Cardiac fibroblast (primary cell): ENCODE measurements around the gene TKT.

Experiments used
- DNase-seq, 2 donors: peaks; one replicate each; pipeline versions ENCODE4 v3.0.0 to v3.0.0-alpha.2; 2010; ENCODE audit warnings: low read depth in 2 of 2
- H3K4me3 ChIP-seq, 2 donors: replicated peaks in 1 of 2; 1 replicate in 1 of 2; 2 replicates in 1 of 2; pipeline ENCODE4 v1.5.1; 2011; ENCODE audit warnings: low read depth in 2 of 2, low read length in 2 of 2, mild to moderate bottlenecking in 2 of 2, moderate library complexity in 1 of 2
- CTCF ChIP-seq: IDR thresholded peaks from one replicate; pipeline ENCODE4 v1.5.1; 2011; ENCODE audit warnings: low read depth, mild to moderate bottlenecking, low read length, inconsistent platforms

TKT gene

GRCh38 chr3:53198256-53198977, 57.4 kb downstream of the TKT start:
- TF ChIP-seq CTCF, result peak; percentile 15
- H3K4me3 ChIP-seq, result no peak overlapping the region
- DNase-seq, result no peak

GRCh38 chr3:53196575-53197407, 59.0 kb downstream of the TKT start:
- no peak overlapping the region for H3K4me3 ChIP-seq
- no peak for TF ChIP-seq CTCF
- peak; percentile 70 to 73 for DNase-seq

GRCh38 chr3:53195602-53196574, 59.9 kb downstream of the TKT start:
- TF ChIP-seq CTCF, result peak; percentile 99
- DNase-seq, result peak; percentile 45 to 52
- no peak overlapping the region for H3K4me3 ChIP-seq

GRCh38 chr3:53195066-53195450, 60.8 kb downstream of the TKT start:
- H3K4me3 ChIP-seq, result no peak overlapping the region
- no peak for DNase-seq
- TF ChIP-seq CTCF, result no peak

GRCh38 chr3:53194210-53195065, 61.4 kb downstream of the TKT start:
- no peak for TF ChIP-seq CTCF
- no peak overlapping the region for H3K4me3 ChIP-seq
- peak; percentile 35 to 76 for DNase-seq
